ENCODE data around the gene ANKRD44.

DNA sequence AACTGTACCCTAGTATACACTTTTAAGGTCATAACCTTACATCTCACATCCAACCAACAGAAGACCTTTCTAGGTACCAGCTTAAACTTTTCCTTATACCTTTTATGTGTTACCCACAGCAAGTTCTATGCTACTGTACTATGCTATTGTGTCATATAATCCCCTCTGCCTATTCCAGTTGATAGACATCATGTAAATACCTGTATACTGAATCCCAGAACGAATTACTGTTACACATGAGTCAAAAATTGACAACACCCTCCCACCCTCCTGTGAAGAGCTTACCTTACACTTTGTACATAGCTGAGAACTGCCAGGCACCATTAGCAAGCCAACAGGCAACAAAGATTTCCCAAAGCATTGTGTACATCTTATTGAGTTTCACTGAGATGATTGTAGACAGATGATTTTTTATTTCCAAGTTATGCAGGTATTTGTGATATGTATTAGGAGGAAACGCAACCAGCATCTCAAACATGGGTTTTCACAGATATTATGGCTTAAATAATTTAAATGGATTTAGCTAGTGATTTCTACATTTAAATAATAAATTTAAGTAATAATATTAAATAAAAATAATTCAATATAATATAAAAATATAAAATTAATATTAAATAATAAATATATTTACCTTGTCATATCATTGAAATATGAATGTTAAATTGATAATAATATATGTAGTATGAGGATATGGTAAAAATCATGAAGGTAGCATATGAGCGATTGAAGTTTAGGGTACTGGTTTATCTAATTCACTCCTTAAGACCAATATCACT, 43.0 kb upstream of the ANKRD44 start:
- TF ChIP-seq, protein P1, sequence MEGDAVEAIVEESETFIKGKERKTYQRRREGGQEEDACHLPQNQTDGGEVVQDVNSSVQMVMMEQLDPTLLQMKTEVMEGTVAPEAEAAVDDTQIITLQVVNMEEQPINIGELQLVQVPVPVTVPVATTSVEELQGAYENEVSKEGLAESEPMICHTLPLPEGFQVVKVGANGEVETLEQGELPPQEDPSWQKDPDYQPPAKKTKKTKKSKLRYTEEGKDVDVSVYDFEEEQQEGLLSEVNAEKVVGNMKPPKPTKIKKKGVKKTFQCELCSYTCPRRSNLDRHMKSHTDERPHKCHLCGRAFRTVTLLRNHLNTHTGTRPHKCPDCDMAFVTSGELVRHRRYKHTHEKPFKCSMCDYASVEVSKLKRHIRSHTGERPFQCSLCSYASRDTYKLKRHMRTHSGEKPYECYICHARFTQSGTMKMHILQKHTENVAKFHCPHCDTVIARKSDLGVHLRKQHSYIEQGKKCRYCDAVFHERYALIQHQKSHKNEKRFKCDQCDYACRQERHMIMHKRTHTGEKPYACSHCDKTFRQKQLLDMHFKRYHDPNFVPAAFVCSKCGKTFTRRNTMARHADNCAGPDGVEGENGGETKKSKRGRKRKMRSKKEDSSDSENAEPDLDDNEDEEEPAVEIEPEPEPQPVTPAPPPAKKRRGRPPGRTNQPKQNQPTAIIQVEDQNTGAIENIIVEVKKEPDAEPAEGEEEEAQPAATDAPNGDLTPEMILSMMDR (conservative IDR thresholded peaks at IDR 0.05; ENCODE audit: low read length): no peak
- TF ChIP-seq EZH2phosphoT487 (IDR thresholded peaks at IDR 0.05; ENCODE audit: borderline replicate concordance): no peak
